ENCODE results near the gene DNMT1. TPM values are rescaled to one million over a fixed set of nuclear protein-coding genes. Genes with fewer than 3 reads are reported as not detected.
"Not testable (repeated sequence)": the region's sequence is repeated elsewhere in the genome, so short reads cannot be mapped to it uniquely, and the experiment has no call there.

The DNMT1 gene
- 371 and 383 TPM in 2 replicates for total RNA-seq (2021)
- Bru-seq, nascent RNA = percentile 88 among the genes with signal in this experiment
- percentile 93 among the genes with signal in this experiment for BruChase-seq, experiment 1, labeled RNA remaining after a 2-hour chase
- BruChase-seq, experiment 2, labeled RNA remaining after a 6-hour chase = percentile 97 among the genes with signal in this experiment
- long read RNA-seq, full-length matches to known transcripts = 166 of 411 reads
- long read RNA-seq, partial matches to known transcripts = 124 of 411 reads
- long read RNA-seq, other reads (novel, unspliced or antisense) = 121 of 411 reads

GRCh38 chr19:10194500-10195198, at the start of gene DNMT1:
DNMT1 (minus strand) TSS chr19:10194953; CDS start chr19:10194899, 54 bp downstream.
- ChIA-PET CTCF (interaction anchor here (0.6 to 1.2 kb wide), 2 partner anchors 56 to 381 kb away, joined by 3 read pairs; no protein-coding TSS in a partner anchor), POLR2A (ENCODE audit: low non-redundant PET) (interaction anchor here (0.5 kb wide), 1 partner anchor 347 kb away, joined by 3 read pairs; no protein-coding TSS in a partner anchor)
- no TSS peak for BruUV-seq (replicated peaks)

GRCh38 chr19:10243606-10244005, 48.9 kb upstream of the DNMT1 start:
- TF ChIP-seq EZH2 (IDR thresholded peaks at IDR 0.05; ENCODE audit: borderline replicate concordance, low read depth, low read length, poor library complexity, severe bottlenecking) (no peak), CTCF (conservative IDR thresholded peaks at IDR 0.05; ENCODE audit: low read depth, low read length) (no peak)
- Histone ChIP-seq H3K4me1 (ENCODE audit: insufficient read depth, low read length, poor library complexity, severe bottlenecking) (no peaks in the 10 kb centered on the region), H3K36me3 (ENCODE audit: insufficient read depth, low read length, poor library complexity, severe bottlenecking) (no peaks in the 10 kb centered on the region), H3K27me3 (replicated peaks; ENCODE audit: insufficient read depth, low read depth, low read length, poor library complexity) (no peaks in the 10 kb centered on the region), H3K27ac (ENCODE audit: low read depth, low read length, poor library complexity, severe bottlenecking) (no peak overlapping the region), H3K9me3 (ENCODE audit: low read depth, low read length, poor library complexity, severe bottlenecking) (no peaks in the 10 kb centered on the region), H3K4me3 (ENCODE audit: low read depth, low read length, poor library complexity, severe bottlenecking) (no peak overlapping the region)
- intact Hi-C loops (cut with micrococcal nuclease; ENCODE audit: unreplicated experiment) = no loop called here
- CTCF ChIA-PET = no interaction called here
- BruUV-seq (replicated peaks) = no TSS peak
- POLR2A ChIA-PET (ENCODE audit: low non-redundant PET) = no interaction called here
- no peak for DNase-seq (ENCODE audit: low spot score)

More at GRCh38 chr19:10194500-10195198, at the start of gene DNMT1:
- Histone ChIP-seq H3K27me3 (replicated peaks; ENCODE audit: insufficient read depth, low read depth, low read length, poor library complexity) (no peaks in the 10 kb centered on the region), H3K9me3 (ENCODE audit: low read depth, low read length, poor library complexity, severe bottlenecking) (no peaks in the 10 kb centered on the region), H3K27ac (ENCODE audit: low read depth, low read length, poor library complexity, severe bottlenecking) (peak within 1 kb of the TSS; percentile 97), H3K4me1 (ENCODE audit: insufficient read depth, low read length, poor library complexity, severe bottlenecking) (peaks cover 3% of the 10 kb centered on the region), H3K4me3 (ENCODE audit: low read depth, low read length, poor library complexity, severe bottlenecking) (peak within 1 kb of the TSS; percentile 95), H3K36me3 (ENCODE audit: insufficient read depth, low read length, poor library complexity, severe bottlenecking) (peaks cover 28% of the 10 kb centered on the region)
- peak; percentile 98 for DNase-seq (ENCODE audit: low spot score)
- TF ChIP-seq EZH2 (IDR thresholded peaks at IDR 0.05; ENCODE audit: borderline replicate concordance, low read depth, low read length, poor library complexity, severe bottlenecking) (no peak), CTCF (conservative IDR thresholded peaks at IDR 0.05; ENCODE audit: low read depth, low read length) (no peak)
- intact Hi-C loops (cut with micrococcal nuclease; ENCODE audit: unreplicated experiment) = no loop called here

- POLR2A ChIA-PET (ENCODE audit: low non-redundant PET); H3K36me3 ChIP-seq (ENCODE audit: insufficient read depth, low read length, poor library complexity, severe bottlenecking); H3K4me1 ChIP-seq (ENCODE audit: insufficient read depth, low read length, poor library complexity, severe bottlenecking); DNase-seq (ENCODE audit: low spot score); H3K4me3 ChIP-seq (ENCODE audit: low read depth, low read length, poor library complexity, severe bottlenecking); H3K27me3 ChIP-seq (replicated peaks; ENCODE audit: insufficient read depth, low read depth, low read length, poor library complexity); CTCF ChIA-PET; H3K27ac ChIP-seq (ENCODE audit: low read depth, low read length, poor library complexity, severe bottlenecking); BruUV-seq (replicated peaks); H3K9me3 ChIP-seq (ENCODE audit: low read depth, low read length, poor library complexity, severe bottlenecking); intact Hi-C loops (cut with micrococcal nuclease; ENCODE audit: unreplicated experiment): not testable (repeated sequence)
Measured at GRCh38 chr19:10241826-10242449, 47.2 kb upstream of the DNMT1 start.

Data from A673 (cell line).